Thyroid gland (tissue), 4 donors: ENCODE results near the gene SYCE3. TPM values are rescaled to one million over a fixed set of nuclear protein-coding genes. Genes with fewer than 3 reads are reported as not detected.
"Not testable (repeated sequence)": the region's sequence is repeated elsewhere in the genome, so short reads cannot be mapped to it uniquely, and the experiment has no call there.

Source experiments
- DNase-seq, 2 donors: peaks; one replicate each; pipeline ENCODE4 v3.0.0-alpha.2; 2019
- H3K27ac ChIP-seq, 3 donors: fragments of 200-600 bp; sonication (generic); 1 replicate in 2 of 3; 2 replicates in 1 of 3; pipeline ENCODE4 v1.5.1; 2016 to 2019; ENCODE audit warnings: mild to moderate bottlenecking in 1 of 3, moderate library complexity in 1 of 3
- H3K27me3 ChIP-seq: fragments of 200-600 bp; sonication (generic); one replicate; pipeline ENCODE4 v1.5.1; 2019
- H3K36me3 ChIP-seq, 2 donors: fragments of 200-600 bp; sonication (generic); one replicate each; pipeline ENCODE4 v1.5.1; 2016 to 2019
- H3K4me1 ChIP-seq, 2 donors: fragments of 200-600 bp; sonication (generic); one replicate each; pipeline ENCODE4 v1.5.1; 2017 to 2019
- H3K4me3 ChIP-seq, 3 donors: fragments of 200-600 bp; sonication (generic); replicated peaks in 1 of 3; 1 replicate in 2 of 3; 2 replicates in 1 of 3; pipeline ENCODE4 v1.5.1; 2016; ENCODE audit warnings: mild to moderate bottlenecking in 1 of 3
- H3K9me3 ChIP-seq: fragments of 200-600 bp; sonication (generic); one replicate; pipeline ENCODE4 v1.5.1; 2017
- CTCF ChIP-seq, 6 experiments: fragments of 200-600 bp in 3 of 6; fragments of 450-650 bp in 3 of 6; sonication (generic) in 3 of 6; IDR thresholded peaks; one replicate each; pipeline ENCODE4 v1.5.1; 2016 to 2019; ENCODE audit warnings: antibody characterized with exemption in 6 of 6, mild to moderate bottlenecking in 2 of 6, inconsistent platforms in 1 of 6, moderate library complexity in 1 of 6
- POLR2A ChIP-seq, 2 donors: fragments of 450-650 bp; IDR thresholded peaks; one replicate each; pipeline ENCODE4 v1.6.1; 2017; ENCODE audit warnings: antibody characterized with exemption in 2 of 2, mild to moderate bottlenecking in 2 of 2, moderate library complexity in 1 of 2
- WGBS, 2 donors: methylation state at CpG; one replicate each; pipeline ENCODE4 v1.1.5; 2017; 5-methylcytosine and 5-hydroxymethylcytosine counted together
- intact Hi-C: fragments of 100-400 bp; cut with DNase I; formaldehyde crosslinking; loops from one replicate; pipeline ENCODE4 v1.15.1; 2023
- total RNA-seq, 4 donors: library from RNA; depleted of rRNA; stranded (reverse); fragments of >200 nt; gene quantifications; one replicate each; pipeline ENCODE4 v1.2.3, GENCODE V29; 2016

SYCE3 gene
- total RNA-seq, 4 donors from 2014 or later: 3.5 to 6.0 (median 4.3) TPM; not detected in 1

GRCh38 chr22:50610041-50610451, 47.3 kb upstream of the SYCE3 start:
- TF ChIP-seq CTCF (IDR thresholded peaks at IDR 0.05) (no peak), POLR2A (IDR thresholded peaks at IDR 0.05) (no peak)
- H3K27ac ChIP-seq: no peak overlapping the region
- H3K9me3 ChIP-seq: no peaks in the 10 kb centered on the region
- no peaks in the 10 kb centered on the region for H3K27me3 ChIP-seq
- H3K4me3 ChIP-seq: no peak overlapping the region
- no peaks in the 10 kb centered on the region for H3K4me1 ChIP-seq
- intact Hi-C loops: no loop called here
- DNase-seq: no peak
- H3K36me3 ChIP-seq: no peaks in the 10 kb centered on the region
- 85 to 91% methylated on average over 11 of the region's 11 CpGs for WGBS, 2 donors

GRCh38 chr22:50609599-50609998, 46.9 kb upstream of the SYCE3 start:
- no peaks in the 10 kb centered on the region for H3K9me3 ChIP-seq
- no peaks in the 10 kb centered on the region for H3K27me3 ChIP-seq
- no peak for TF ChIP-seq POLR2A (IDR thresholded peaks at IDR 0.05)
- no peak for TF ChIP-seq CTCF (IDR thresholded peaks at IDR 0.05)
- DNase-seq: no peak
- no peaks in the 10 kb centered on the region for H3K4me1 ChIP-seq
- no peak overlapping the region for H3K27ac ChIP-seq
- H3K36me3 ChIP-seq: no peaks in the 10 kb centered on the region
- 76 to 87% methylated on average over 9 to 11 of the region's 12 CpGs for WGBS, 2 donors
- H3K4me3 ChIP-seq: no peak overlapping the region
- intact Hi-C loops: loop anchor here (10.0 kb wide), 1 partner anchor 355 kb away; the partner anchor contains the start of gene HDAC10

GRCh38 chr22:50608996-50609395, 46.3 kb upstream of the SYCE3 start:
- intact Hi-C loops: loop anchor here (10.0 kb wide), 1 partner anchor 354 kb away; the partner anchor contains the start of gene HDAC10
- Histone ChIP-seq H3K9me3 (no peaks in the 10 kb centered on the region), H3K27ac (no peak overlapping the region), H3K4me3 (no peak overlapping the region), H3K4me1 (no peaks in the 10 kb centered on the region), H3K36me3 (no peaks in the 10 kb centered on the region), H3K27me3 (no peaks in the 10 kb centered on the region)
- WGBS, 2 donors: 89 to 90% methylated on average over 10 of the region's 10 CpGs
- no peak for DNase-seq
- TF ChIP-seq CTCF (IDR thresholded peaks at IDR 0.05): no peak
- no peak for TF ChIP-seq POLR2A (IDR thresholded peaks at IDR 0.05)

GRCh38 chr22:50608058-50608840, 45.5 kb upstream of the SYCE3 start:
- H3K36me3 ChIP-seq, H3K4me1 ChIP-seq, H3K4me3 ChIP-seq, DNase-seq, H3K27me3 ChIP-seq, H3K27ac ChIP-seq, H3K9me3 ChIP-seq: not testable (repeated sequence)
- WGBS, 2 donors: 81 to 83% methylated on average over 39 of the region's 39 CpGs
- intact Hi-C loops: loop anchor here (10.0 kb wide), 1 partner anchor 353 kb away; the partner anchor contains the start of gene HDAC10

GRCh38 chr22:50607659-50608020, 44.9 kb upstream of the SYCE3 start:
- peaks cover 4% of the 10 kb centered on the region for H3K27me3 ChIP-seq
- H3K4me1 ChIP-seq: no peaks in the 10 kb centered on the region
- TF ChIP-seq CTCF (IDR thresholded peaks at IDR 0.05) (no peak), POLR2A (IDR thresholded peaks at IDR 0.05) (no peak)
- no peak overlapping the region for H3K4me3 ChIP-seq
- 70 to 72% methylated on average over 6 of the region's 6 CpGs for WGBS, 2 donors
- DNase-seq: no peak
- no peak overlapping the region for H3K27ac ChIP-seq
- intact Hi-C loops: loop anchor here (10.0 kb wide), 1 partner anchor 353 kb away; the partner anchor contains the start of gene HDAC10
- no peaks in the 10 kb centered on the region for H3K9me3 ChIP-seq
- H3K36me3 ChIP-seq: no peaks in the 10 kb centered on the region
